ENCODE measurements around the gene COPB2. TPM values are rescaled to one million over a fixed set of nuclear protein-coding genes. Genes with fewer than 3 reads are reported as not detected.

COPB2 gene
- total RNA-seq, 1 donor = 314 TPM

- no peak overlapping the region for H3K4me3 ChIP-seq (ENCODE audit: low read depth, low read length)
- TF ChIP-seq CTCF (IDR thresholded peaks at IDR 0.05; ENCODE audit: insufficient read depth, low read depth, low read length) = no peak
- DNase-seq (ENCODE audit: low read depth) = no peak
Measured at GRCh38 chr3:139380575-139380974, 8.9 kb downstream of the COPB2 start.

- no peak for DNase-seq (ENCODE audit: low read depth)
- no peak for TF ChIP-seq CTCF (IDR thresholded peaks at IDR 0.05; ENCODE audit: insufficient read depth, low read depth, low read length)
Measured at GRCh38 chr3:139378587-139379241, 10.7 kb downstream of the COPB2 start.

GRCh38 chr3:139377378-139377777 is 12.1 kb downstream of the COPB2 start:
- no peak overlapping the region for H3K4me3 ChIP-seq (ENCODE audit: low read depth, low read length)
- TF ChIP-seq CTCF (IDR thresholded peaks at IDR 0.05; ENCODE audit: insufficient read depth, low read depth, low read length) = no peak
- DNase-seq (ENCODE audit: low read depth) = no peak

More at GRCh38 chr3:139378587-139379241, 10.7 kb downstream of the COPB2 start:
- no peak overlapping the region for H3K4me3 ChIP-seq (ENCODE audit: low read depth, low read length)

- no peak for TF ChIP-seq CTCF (IDR thresholded peaks at IDR 0.05; ENCODE audit: insufficient read depth, low read depth, low read length)
- H3K4me3 ChIP-seq (ENCODE audit: low read depth, low read length) = no peak overlapping the region
- DNase-seq (ENCODE audit: low read depth) = no peak
Measured at GRCh38 chr3:139374099-139374498, 15.3 kb downstream of the COPB2 start.

- TF ChIP-seq CTCF (IDR thresholded peaks at IDR 0.05; ENCODE audit: insufficient read depth, low read depth, low read length) = no peak
- no peak overlapping the region for H3K4me3 ChIP-seq (ENCODE audit: low read depth, low read length)
- no peak for DNase-seq (ENCODE audit: low read depth)
Measured at GRCh38 chr3:139364549-139364948, 24.9 kb downstream of the COPB2 start.

GRCh38 chr3:139361276-139361675 is 28.2 kb downstream of the COPB2 start:
- no peak for DNase-seq (ENCODE audit: low read depth)
- no peak for TF ChIP-seq CTCF (IDR thresholded peaks at IDR 0.05; ENCODE audit: insufficient read depth, low read depth, low read length)
- no peak overlapping the region for H3K4me3 ChIP-seq (ENCODE audit: low read depth, low read length)

Data from fibroblast of villous mesenchyme (primary cell).